SHP77 (cell line): ENCODE results near the gene PRR30.
"Not testable (repeated sequence)": the region's sequence is repeated elsewhere in the genome, so short reads cannot be mapped to it uniquely, and the experiment has no call there.

Experiments
- DNase-seq, 2 experiments: peaks; one replicate each; lab custom pipeline; 2025; lab: John Stamatoyannopoulos, UW

PRR30 gene

GRCh38 chr2:27139310-27139709 is at the start of gene PRR30:
TSS of gene PRR30 (minus strand) at chr2:27139410. CDS start at chr2:27138329, 1,081 bp downstream.
- DNase-seq: no peak

GRCh38 chr2:27186613-27187345 is 47.6 kb upstream of the PRR30 start:
- DNase-seq: no peak

- peak in 1 of 2 experiments; percentile 2 for DNase-seq
These were observed 46.3 kb upstream of the PRR30 start for GRCh38 chr2:27185331-27186026.

- no peak for DNase-seq
These were observed 44.9 kb upstream of the PRR30 start for GRCh38 chr2:27184115-27184514.

GRCh38 chr2:27182346-27182745 is 43.1 kb upstream of the PRR30 start:
- DNase-seq: no peak

GRCh38 chr2:27179344-27180000 is 40.3 kb upstream of the PRR30 start:
- DNase-seq: no peak

- DNase-seq: no peak
These were observed 39.3 kb upstream of the PRR30 start for GRCh38 chr2:27178469-27178868.

- no peak for DNase-seq
These were observed 38.5 kb upstream of the PRR30 start for GRCh38 chr2:27177441-27178351.

GRCh38 chr2:27175781-27176180 is 36.6 kb upstream of the PRR30 start:
- DNase-seq: not testable (repeated sequence)

- DNase-seq: no peak
These were observed 36.1 kb upstream of the PRR30 start for GRCh38 chr2:27175330-27175729.

GRCh38 chr2:27174638-27175037 is 35.4 kb upstream of the PRR30 start:
- peak in 1 of 2 experiments; percentile 22 for DNase-seq

- DNase-seq: peak in 1 of 2 experiments; percentile 17
These were observed 32.2 kb upstream of the PRR30 start for GRCh38 chr2:27171351-27171848.

GRCh38 chr2:27170581-27171337 is 31.5 kb upstream of the PRR30 start:
- DNase-seq: no peak

- no peak for DNase-seq
These were observed 26.0 kb upstream of the PRR30 start for GRCh38 chr2:27164960-27165763.

GRCh38 chr2:27162151-27163121 is 23.2 kb upstream of the PRR30 start:
- DNase-seq: no peak

GRCh38 chr2:27160191-27160590 is 21.0 kb upstream of the PRR30 start:
- DNase-seq: no peak

- no peak for DNase-seq
These were observed 20.1 kb upstream of the PRR30 start for GRCh38 chr2:27159271-27159670.

GRCh38 chr2:27158468-27158867 is 19.3 kb upstream of the PRR30 start:
- no peak for DNase-seq

- DNase-seq: no peak
These were observed 15.9 kb upstream of the PRR30 start for GRCh38 chr2:27155069-27155520.
